NCI-H128 (cell line): ENCODE measurements around the gene GSTM3.
A peak's percentile ranks its signal among the peaks of the same experiment; 100 is the strongest.
"Not testable (repeated sequence)": the region's sequence is repeated elsewhere in the genome, so short reads cannot be mapped to it uniquely, and the experiment has no call there.

Experiments used
- DNase-seq: peaks from one replicate; lab custom pipeline; 2025; ENCODE audit not compliant: unreplicated experiment; lab: John Stamatoyannopoulos, UW

Gene GSTM3

DNA sequence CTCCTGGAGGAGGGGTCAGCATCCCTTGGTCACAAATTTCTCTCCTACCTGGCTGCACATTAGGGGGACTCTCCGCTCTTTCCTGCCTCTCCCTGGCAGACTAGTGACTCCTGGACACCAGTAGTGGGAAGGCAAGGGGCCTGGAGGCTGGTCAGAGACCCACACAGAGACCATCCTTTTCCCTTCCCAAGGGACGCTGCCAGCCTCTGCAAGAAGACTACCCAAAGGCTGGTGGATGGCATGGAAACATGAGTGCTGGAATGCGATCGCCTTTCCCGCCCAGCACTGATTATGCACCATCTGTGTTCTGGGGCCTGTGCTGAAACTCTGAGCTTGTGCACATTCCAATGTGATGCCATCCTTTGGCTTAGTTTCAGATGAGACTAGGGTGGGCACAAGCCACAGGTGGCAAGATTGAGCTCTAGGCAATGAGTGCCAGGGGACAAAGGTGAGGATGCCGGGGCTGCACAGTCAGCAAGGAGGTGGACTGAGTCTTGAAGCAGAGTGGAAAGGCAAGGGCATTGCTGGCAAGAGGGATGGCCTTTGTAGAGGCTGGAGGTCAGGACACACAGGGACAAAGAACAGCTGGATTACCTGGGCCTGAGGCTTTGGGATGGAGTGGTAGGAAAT is 35.5 kb upstream of the GSTM3 start:
- DNase-seq: no peak

DNA sequence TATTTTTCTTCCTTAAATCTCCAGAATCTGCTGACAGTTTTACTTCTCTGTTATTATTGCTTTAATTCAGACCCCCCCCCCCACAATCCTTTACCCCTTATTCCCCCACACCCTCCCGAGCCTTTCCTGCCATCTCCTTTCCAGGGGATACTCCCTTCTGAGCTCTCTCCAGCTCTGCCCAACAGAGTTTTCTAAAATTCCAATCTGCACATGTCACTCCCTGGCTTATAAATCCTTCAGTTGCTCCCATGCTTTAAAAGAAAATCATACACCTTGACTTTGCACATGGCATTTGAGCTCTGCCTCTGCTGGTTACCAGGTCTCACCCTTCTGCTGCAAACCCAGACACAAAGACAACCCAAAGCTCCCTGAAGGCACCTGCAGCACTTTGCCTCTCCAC is 34.6 kb upstream of the GSTM3 start:
- no peak for DNase-seq

GRCh38 chr1:109773900-109774485 is 33.2 kb upstream of the GSTM3 start:
- DNase-seq: no peak

DNA sequence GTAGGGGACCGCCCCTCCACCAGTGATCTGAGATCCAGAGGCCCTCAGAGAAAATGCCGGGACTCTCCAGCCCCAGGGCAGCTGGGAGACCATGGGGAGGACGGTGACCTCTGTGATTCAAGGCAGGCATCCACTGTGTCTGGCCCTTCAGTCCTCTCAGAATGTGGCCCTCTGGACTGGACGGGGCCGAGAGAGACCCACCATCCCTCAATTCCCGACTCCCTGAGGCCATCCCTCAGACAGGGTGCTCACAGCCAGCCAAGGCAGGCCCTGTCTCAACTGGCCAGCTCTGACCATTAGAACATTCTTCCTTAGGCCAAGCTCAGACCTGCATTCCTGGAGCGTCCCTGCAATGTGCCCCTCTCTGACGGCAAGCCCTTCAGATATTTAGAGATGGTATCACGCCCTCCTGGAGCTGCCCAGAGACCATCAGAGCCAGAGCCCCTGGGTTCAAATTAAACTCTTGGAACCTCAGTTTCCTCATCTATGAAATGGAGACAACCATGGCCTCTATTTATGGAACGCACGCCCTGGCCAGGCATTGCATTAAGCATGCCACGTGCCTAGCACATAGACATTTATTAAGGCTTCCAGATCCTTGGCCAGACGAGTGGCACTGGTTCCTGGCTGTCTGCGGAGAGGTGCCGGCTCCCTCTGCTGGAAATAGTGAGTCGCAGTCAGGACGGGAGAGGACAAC is 32.5 kb upstream of the GSTM3 start:
- DNase-seq: peak; percentile 86

GRCh38 chr1:109772658-109773202 is 31.9 kb upstream of the GSTM3 start:
- DNase-seq: no peak

- no peak for DNase-seq
These were observed 31.1 kb upstream of the GSTM3 start for GRCh38 chr1:109771712-109772657.

- DNase-seq: no peak
These were observed 29.7 kb upstream of the GSTM3 start for GRCh38 chr1:109770331-109771095.

- DNase-seq: no peak
These were observed 28.7 kb upstream of the GSTM3 start for GRCh38 chr1:109769330-109770078.

- DNase-seq: no peak
These were observed 28.0 kb upstream of the GSTM3 start for GRCh38 chr1:109768820-109769219.

- no peak for DNase-seq
These were observed 27.5 kb upstream of the GSTM3 start for GRCh38 chr1:109768335-109768650.

- DNase-seq: no peak
These were observed 26.9 kb upstream of the GSTM3 start for GRCh38 chr1:109767637-109768334.

DNA sequence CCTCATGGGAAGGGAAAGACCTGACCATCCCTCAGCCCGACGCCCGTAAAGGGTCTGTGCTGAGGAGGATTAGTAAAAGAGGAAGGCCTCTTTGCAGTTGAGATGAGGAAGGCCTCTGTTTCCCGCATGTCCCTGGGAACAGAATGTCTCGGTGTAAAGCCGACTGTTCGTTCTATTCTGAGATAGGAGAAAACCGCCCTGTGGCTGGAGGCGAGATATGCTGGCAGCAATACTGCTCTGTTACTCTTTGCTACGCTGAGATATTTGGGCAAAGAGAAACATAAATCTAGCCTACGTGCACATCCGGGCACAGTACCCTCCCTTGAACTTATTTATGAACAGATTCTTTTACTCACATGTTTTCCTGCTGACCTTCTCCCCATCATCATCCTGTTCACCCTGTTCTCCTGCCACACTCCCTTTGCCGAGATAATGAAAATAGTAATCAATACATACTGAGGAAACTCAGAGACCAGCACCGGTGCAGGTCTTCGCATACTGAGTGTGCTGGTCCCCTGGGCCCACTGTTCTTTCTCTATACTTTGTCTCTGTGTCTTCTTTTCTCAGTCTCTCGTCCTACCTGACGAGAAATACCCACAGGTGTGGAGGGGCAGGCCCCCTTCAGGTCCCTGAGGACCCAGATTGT is 26.3 kb upstream of the GSTM3 start:
- DNase-seq: not testable (repeated sequence)

DNA sequence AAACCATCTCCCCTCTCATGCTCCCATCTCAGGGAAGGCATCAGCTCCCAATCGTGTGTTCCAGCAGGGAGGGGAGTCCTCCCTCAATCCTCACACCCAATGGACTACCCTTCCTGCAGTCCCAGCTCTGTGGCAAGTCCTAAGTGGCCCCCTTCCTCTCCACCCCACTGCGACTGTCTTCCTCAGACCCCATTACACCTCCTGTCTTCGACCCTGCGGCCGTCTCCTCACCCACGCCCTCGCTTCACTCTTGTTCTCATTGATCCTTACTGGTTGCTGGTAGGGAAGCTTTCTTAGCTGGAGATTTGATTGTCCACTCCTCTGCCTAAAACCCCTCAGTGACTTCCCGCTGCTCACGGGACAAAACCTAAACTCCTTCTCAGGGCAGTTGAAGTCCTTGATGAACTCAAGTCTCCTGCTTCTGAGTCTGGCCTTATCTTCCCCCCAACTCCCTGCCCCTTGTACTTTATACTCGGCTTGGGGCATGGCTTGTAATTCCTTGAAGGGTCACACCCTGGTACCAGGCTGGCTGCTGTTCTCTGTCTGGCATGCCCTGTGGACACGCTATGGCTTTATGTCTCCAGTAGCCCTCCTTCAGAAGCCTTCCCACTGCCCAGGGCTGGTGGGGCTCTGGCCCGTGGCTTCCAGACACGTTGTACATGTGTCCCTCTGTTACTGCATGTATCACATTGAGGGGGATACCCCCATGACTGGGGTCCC is 25.2 kb upstream of the GSTM3 start:
- DNase-seq: no peak

DNA sequence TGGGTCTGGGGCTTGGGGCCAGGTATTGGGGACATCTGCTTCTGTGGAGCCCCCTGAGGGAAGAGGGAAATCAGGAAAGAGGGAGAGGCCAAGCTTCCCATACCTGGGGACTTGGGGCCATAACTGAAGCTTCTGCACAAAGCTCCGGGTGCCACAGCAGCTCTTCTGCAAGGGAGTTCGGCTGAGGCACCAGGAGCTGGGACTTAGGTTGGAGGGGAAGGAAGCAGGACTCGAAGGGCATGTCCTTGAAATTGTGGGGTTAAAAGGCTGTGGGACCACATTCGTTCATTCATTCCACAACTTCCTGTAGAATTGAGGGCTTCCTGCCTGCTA is 24.6 kb upstream of the GSTM3 start:
- no peak for DNase-seq

DNA sequence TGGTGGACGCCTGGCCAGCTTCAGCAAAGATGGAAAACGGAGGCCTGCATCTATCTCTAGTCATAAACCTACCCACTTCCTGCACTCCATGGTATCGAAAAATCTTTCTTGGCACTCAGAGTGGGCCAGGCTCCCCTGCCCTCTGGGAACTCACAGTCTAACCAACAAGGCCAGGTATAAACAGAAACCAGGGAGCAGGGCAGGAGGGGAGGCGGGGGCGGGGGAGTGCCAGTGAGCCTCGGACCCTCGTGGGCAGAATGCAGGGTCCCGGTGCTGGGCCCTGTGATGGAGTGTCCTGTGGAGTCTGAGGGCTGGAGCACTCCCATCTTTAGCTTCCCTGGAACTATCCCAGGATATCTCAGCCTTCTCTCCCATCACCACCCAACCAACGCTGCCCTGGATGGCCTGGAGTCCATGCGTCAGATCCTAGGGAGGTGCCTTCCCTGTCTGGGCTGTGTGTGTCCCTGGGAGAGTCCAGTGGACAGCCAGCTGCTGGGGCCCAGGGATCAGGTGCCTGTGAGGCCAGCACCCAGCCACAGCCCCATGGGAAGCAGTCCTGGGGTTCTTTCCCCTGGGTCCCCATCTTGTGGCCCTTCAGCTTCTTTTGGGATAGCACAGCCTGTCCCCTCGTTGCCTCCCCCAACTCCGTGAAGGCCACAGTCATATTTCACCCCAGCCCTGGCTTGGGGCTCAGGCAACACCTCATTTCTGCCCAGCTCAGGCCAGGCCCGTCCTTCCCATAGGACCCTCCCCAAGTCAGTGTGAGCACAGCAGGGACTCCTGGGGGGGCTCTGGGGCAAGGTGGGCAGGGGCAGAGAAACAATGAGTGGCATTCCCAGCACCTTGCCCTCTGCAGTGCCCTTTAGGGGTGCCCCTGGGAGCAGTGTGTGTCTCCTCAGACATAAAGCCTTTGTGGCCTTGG is 24.0 kb upstream of the GSTM3 start:
- no peak for DNase-seq

- DNase-seq: no peak
These were observed 23.0 kb upstream of the GSTM3 start, which contains the start of gene EPS8L3 for GRCh38 chr1:109763646-109764415. EPS8L3 (minus strand) TSS chr1:109763923; CDS start chr1:109761749, 2,174 bp downstream.
